Ovary (tissue), 9 donors: ENCODE data around the gene C13orf46. TPM values are rescaled to one million over a fixed set of nuclear protein-coding genes. Genes with fewer than 3 reads are reported as not detected.

Source experiments
- DNase-seq, 5 donors: peaks; one replicate each; pipeline ENCODE4 v3.0.0-alpha.2; 2019 to 2020
- H3K27ac ChIP-seq, 2 donors: fragments of 200-600 bp; one replicate each; pipeline versions ENCODE4 v1.5.1 to v1.8.0; 2019 to 2022
- H3K27me3 ChIP-seq: fragments of 200-600 bp; one replicate; pipeline ENCODE4 v1.8.0; 2022
- H3K36me3 ChIP-seq: fragments of 200-600 bp; sonication (generic); one replicate; pipeline ENCODE4 v1.5.1; 2019
- H3K4me1 ChIP-seq: one replicate; pipeline ENCODE4 v1.8.1; 2013; ENCODE audit warnings: mild to moderate bottlenecking, moderate library complexity; ENCODE audit not compliant: insufficient read depth
- H3K4me3 ChIP-seq: fragments of 200-600 bp; sonication (generic); one replicate; pipeline ENCODE4 v1.5.1; 2017
- H3K9me3 ChIP-seq, 2 donors: fragments of 200-600 bp in 1 of 2; sonication (generic) in 1 of 2; one replicate each; pipeline versions ENCODE4 v1.5.1 to v1.8.1; 2013 to 2019; ENCODE audit warnings: mild to moderate bottlenecking in 1 of 2, moderate library complexity in 1 of 2
- EP300 ChIP-seq: sonication (generic); formaldehyde crosslinking; IDR thresholded peaks from one replicate; pipeline ENCODE4 v1.6.1; 2017; ENCODE audit warnings: antibody characterized with exemption
- POLR2A ChIP-seq: fragments of 450-650 bp; IDR thresholded peaks from one replicate; pipeline ENCODE4 v1.6.1; 2017; ENCODE audit warnings: antibody characterized with exemption, mild to moderate bottlenecking, moderate library complexity
- WGBS, 3 donors: extraction: QIAGEN DNeasy Blood & Tissue Kit in 1 of 3; methylation state at CpG; one replicate each; pipeline versions ENCODE4 v1.1.5 to v1.1.7; 2013 to 2017; 5-methylcytosine and 5-hydroxymethylcytosine counted together
- intact Hi-C, 4 donors: fragments of 100-400 bp; cut with DNase I; formaldehyde crosslinking; loops; one replicate each; pipeline versions ENCODE4 v1.11.0 to v1.15.1; 2022 to 2023
- polyA plus RNA-seq, 2 donors: library from polyadenylated mRNA; stranded (reverse); fragments of 200-250 nt in 1 of 2; fragments of 350-450 nt in 1 of 2; fragmentation: Illumina TruSeq in 1 of 2; extraction: RNeasy Lipid Tissue Mini Kit (QIAGEN cat#74804) in 1 of 2; gene quantifications; one replicate each; pipeline ENCODE4 v1.2.3, GENCODE V29; 2013 to 2014
- total RNA-seq, 7 donors: library from RNA; depleted of rRNA in 2 of 7; stranded (reverse); fragments of >200 nt in 2 of 7; fragmentation: NEBNext Ultra II Directional in 3 of 7; extraction: Animal tissue kit (Norgen Biotek cat#: 25700) in 3 of 7; gene quantifications; one replicate each; pipeline versions ENCODE4 v1.1.0 to v1.2.4, GENCODE V29; 2016 to 2023
- TF ChIP-seq, protein P1 (sequence below), 3 donors: fragments of 450-650 bp in 2 of 3; fragments of 200-600 bp in 1 of 3; IDR thresholded peaks; one replicate each; pipeline versions ENCODE4 v1.5.1 to v1.8.0; 2016 to 2022; ENCODE audit warnings: antibody characterized with exemption in 3 of 3, mild to moderate bottlenecking in 1 of 3
- donor health status: DM: no; HTN: no; CAD: no; lungs with moderate emphysema.
- donor health status: DM: no; HTN: no; CAD: no.
- donor health status: Bipolar disorder and iron deficiency.
- donor health status: DM: yes; HTN: yes; CAD: no.
- donor health status: DM: no; HTN: no; CAD: no.
- donor health status: DM: yes; HTN: yes; CAD: no.

C13orf46 gene
- total and polyA plus RNA-seq, 9 donors = 0.05 to 2.0 (median 0.50) TPM; not detected in 2

DNA sequence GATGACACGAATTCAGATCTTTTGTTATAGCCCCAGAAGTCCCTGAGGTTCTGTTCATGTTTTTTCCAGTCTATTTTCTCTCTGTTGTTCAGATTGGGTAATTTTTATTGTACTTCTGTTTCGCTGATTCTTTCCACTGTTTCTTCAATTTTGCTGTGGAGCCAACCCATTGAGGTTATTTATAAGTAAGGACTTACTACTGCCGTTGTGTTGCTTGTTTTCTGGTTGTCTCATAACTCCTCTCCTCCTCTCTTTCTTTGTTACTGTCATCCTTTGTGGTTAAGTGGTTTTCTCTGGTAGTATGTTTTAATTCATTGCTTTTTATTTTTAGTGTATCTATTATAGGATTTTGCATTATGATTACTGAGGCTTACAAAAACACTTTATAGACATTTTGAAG, 61.3 kb downstream of the C13orf46 start:
- Histone ChIP-seq H3K4me3 (no peak overlapping the region), H3K4me1 (no peaks in the 10 kb centered on the region), H3K27me3 (no peaks in the 10 kb centered on the region), H3K27ac (no peak overlapping the region), H3K9me3 (no peaks in the 10 kb centered on the region), H3K36me3 (no peaks in the 10 kb centered on the region)
- TF ChIP-seq, protein P1, sequence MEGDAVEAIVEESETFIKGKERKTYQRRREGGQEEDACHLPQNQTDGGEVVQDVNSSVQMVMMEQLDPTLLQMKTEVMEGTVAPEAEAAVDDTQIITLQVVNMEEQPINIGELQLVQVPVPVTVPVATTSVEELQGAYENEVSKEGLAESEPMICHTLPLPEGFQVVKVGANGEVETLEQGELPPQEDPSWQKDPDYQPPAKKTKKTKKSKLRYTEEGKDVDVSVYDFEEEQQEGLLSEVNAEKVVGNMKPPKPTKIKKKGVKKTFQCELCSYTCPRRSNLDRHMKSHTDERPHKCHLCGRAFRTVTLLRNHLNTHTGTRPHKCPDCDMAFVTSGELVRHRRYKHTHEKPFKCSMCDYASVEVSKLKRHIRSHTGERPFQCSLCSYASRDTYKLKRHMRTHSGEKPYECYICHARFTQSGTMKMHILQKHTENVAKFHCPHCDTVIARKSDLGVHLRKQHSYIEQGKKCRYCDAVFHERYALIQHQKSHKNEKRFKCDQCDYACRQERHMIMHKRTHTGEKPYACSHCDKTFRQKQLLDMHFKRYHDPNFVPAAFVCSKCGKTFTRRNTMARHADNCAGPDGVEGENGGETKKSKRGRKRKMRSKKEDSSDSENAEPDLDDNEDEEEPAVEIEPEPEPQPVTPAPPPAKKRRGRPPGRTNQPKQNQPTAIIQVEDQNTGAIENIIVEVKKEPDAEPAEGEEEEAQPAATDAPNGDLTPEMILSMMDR (IDR thresholded peaks at IDR 0.05) = no peak
- intact Hi-C loops = no loop called here
- 77 to 86% (median 80%) methylated on average over 3 of the region's 3 CpGs for WGBS, 3 donors
- DNase-seq = no peak

DNA sequence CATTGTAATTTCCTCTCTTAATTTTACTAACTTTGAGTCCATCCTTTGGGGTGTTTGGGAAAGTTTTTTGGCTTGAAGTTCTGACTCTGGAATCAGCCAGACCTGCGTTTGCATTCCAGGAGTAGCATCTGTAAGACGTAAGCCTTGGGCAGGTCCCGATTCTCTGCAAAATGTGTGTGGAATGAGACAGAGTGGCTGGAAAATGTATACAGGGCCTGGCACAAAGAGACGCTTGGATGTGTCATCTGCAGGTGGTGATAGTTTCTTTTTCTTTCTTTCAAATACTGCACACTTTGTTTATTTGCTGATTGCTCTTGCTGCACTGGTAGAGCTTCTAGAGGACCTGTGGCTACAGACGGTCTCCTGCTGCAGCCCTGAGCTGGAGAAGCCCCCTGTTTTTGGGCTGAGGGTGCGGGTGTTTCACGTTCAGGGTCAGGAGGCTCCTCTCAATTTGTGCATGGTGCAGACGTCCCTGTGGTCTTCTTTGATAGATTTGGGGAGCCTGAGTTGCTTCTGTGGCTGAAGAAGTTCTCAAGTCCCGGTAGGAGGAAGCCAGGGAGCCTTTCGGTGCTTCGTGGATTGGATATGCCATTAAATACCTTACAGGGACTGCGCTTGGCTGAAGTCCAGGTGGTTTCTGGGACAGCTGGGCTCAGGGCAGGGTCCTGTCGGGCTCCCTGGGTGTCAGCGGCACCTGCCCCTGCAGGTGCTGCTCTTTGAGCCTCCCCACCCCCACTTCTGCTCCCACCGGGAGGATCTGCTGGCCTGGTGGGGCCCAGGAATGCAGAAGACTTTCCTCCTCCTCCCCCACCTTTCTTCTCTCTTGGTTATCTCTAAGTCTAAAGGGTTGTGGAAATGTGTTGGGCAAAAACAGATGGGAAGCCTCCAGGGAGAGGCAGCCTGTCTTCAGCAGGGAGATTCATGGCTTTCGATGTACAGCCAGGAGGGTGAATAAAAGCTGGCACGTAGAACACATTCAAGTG, 66.0 kb downstream of the C13orf46 start:
- Histone ChIP-seq H3K9me3 (no peaks in the 10 kb centered on the region), H3K4me1 (no peaks in the 10 kb centered on the region), H3K4me3 (no peak overlapping the region), H3K36me3 (no peaks in the 10 kb centered on the region), H3K27ac (no peak overlapping the region), H3K27me3 (no peaks in the 10 kb centered on the region)
- intact Hi-C loops = no loop called here
- peak in 1 of 5 donors; percentile 17 for DNase-seq
- 32 to 46% (median 37%) methylated on average over 17 of the region's 17 CpGs for WGBS, 3 donors
- no peak for TF ChIP-seq EP300
- no peak for TF ChIP-seq POLR2A
- TF ChIP-seq, protein P1 (IDR thresholded peaks at IDR 0.05) = no peak

DNA sequence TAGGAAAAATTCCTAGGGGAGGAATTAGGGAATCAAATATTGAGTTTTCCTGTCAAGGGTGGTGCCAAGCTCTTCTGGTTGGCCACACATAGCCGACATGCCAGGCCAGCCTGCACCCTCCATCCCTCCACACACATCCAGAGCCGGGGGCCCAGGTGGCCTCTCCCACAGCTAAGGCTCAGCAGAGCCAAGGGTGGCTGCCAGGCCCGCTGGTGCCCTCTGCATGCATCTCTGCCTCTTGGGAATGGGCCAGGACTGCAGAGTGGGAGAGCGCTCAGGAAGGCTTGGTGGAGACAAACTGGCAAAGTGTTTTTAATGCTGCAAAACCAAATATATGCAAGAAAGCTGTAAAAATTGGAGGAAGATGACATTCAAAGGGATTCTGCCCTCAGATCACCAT, 67.3 kb downstream of the C13orf46 start:
- DNase-seq = peak in 1 of 5 donors; percentile 30
- no peak overlapping the region for H3K4me3 ChIP-seq
- intact Hi-C loops = no loop called here
- H3K9me3 ChIP-seq = no peaks in the 10 kb centered on the region
- no peaks in the 10 kb centered on the region for H3K36me3 ChIP-seq
- no peaks in the 10 kb centered on the region for H3K27me3 ChIP-seq
- no peaks in the 10 kb centered on the region for H3K4me1 ChIP-seq
- TF ChIP-seq POLR2A = no peak
- TF ChIP-seq, protein P1 (IDR thresholded peaks at IDR 0.05) = no peak
- TF ChIP-seq EP300 = no peak
- 85% methylated on average over 4 of the region's 4 CpGs for WGBS, 3 donors
- H3K27ac ChIP-seq = no peak overlapping the region

DNA sequence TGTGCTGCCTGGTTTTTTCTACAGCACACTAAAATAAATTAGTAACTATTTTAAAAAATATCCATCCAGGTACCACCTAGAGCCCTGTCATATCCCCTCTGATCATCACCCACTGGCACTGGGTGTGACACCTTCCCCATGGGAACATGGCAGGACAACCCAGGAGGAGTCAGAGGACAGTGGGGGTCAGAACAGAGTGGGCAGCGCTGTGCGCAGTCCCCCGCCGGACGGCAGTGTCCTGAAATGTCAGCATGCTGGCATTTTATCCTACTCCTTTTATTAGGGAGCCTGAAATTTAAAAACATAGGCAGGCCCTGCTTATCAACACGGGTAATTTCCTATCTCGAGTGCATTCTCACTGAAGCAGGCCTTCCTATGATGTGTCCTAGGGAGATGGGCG, 67.9 kb downstream of the C13orf46 start:
- Histone ChIP-seq H3K27me3 (no peaks in the 10 kb centered on the region), H3K27ac (no peak overlapping the region), H3K4me1 (no peaks in the 10 kb centered on the region), H3K36me3 (no peaks in the 10 kb centered on the region), H3K9me3 (no peaks in the 10 kb centered on the region), H3K4me3 (no peak overlapping the region)
- no peak for DNase-seq
- no peak for TF ChIP-seq POLR2A
- 82 to 96% (median 95%) methylated on average over 8 of the region's 8 CpGs for WGBS, 3 donors
- intact Hi-C loops = no loop called here

DNA sequence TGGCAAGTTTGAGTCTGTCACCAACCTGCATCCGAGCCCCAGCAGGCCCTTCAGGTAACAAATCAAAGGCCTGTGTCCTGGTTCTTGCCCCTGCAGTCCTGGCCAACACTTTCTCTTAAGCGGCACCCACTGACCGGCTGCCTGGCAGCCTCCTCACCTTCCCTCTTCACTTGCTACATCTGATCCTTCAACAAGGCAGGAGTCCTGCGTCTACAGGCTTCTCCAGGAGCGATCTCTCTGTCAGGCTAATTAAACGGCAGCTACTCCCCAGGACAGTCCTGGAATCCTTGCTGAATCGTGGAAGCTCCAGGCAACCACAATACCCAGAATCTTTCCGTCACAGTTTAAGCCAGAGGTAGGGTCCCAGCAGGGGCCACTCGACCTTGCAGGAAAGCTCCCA, 68.9 kb downstream of the C13orf46 start:
- Histone ChIP-seq H3K9me3 (no peaks in the 10 kb centered on the region), H3K27ac (no peak overlapping the region), H3K4me3 (no peak overlapping the region), H3K36me3 (no peaks in the 10 kb centered on the region), H3K27me3 (no peaks in the 10 kb centered on the region), H3K4me1 (no peaks in the 10 kb centered on the region)
- peak in 1 of 5 donors; percentile 10 for DNase-seq
- 78 to 93% (median 90%) methylated on average over 9 of the region's 9 CpGs for WGBS, 3 donors
- intact Hi-C loops = no loop called here
- TF ChIP-seq POLR2A (no peak), EP300 (no peak)
- TF ChIP-seq, protein P1 (IDR thresholded peaks at IDR 0.05) = no peak
